ENCODE results near the gene TFAP2C.

The TFAP2C gene

GRCh38 chr20:56628873-56629463, at the start of gene TFAP2C:
Gene TFAP2C (plus strand): TSS chr20:56629306. CDS start chr20:56629545, 239 bp downstream.
- DNase-seq, result peak; percentile 56

DNA sequence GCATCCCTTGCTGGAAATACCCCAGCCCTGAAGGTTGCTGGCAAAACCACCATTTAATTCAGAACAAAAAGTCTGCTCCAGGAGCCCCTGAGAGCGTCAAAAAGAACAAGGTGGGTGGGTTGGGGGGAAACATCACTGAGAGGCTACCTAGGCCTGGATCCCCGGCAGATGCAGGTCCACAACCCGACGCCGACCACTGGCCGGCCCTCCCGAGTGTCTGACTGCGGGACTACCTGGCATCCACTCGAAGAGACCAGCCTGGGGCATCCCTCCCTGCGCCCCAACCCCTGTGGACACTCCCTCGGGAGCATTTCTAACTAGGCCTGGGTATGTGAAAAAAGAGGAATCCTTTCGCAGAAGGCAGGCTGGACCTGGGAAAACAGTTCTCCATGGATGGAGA, 48.9 kb upstream of the TFAP2C start:
- DNase-seq, result no peak

DNA sequence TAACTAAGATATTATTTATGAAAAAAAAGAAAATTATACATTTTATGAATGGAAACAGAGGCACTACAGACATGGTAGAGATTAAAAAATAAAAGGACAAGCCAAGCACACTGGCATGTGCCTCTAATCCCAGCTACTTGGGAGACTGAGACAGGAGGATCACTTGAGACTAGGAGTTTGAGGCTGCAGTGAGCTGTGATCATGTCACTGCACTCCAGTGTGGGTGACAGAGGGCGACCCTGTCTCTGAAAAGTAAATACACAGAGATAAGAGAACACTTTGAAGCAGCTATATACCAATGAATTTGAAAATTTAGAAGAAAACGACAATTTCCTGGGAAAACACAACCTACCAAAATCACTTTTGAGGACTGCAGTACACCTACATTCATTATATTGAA, 47.4 kb upstream of the TFAP2C start:
- DNase-seq, result no peak

DNA sequence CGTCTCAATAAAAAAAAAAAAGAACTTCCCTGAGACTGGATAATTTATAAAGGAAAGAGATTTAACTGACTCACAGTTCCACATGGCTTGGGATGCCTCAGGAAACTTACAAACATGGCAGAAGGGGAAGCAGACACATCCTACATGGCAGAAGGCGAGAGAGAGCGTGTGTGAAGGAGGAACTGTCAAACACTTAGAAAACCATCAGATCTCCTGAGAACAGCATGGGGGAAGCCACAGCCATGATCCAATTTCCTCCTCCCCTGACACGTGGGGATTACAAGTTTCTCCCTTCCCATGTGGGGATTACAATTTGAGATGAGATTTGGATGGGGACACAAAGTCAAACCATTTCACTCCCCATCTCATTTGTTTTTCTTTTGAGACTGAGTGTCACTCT, 46.6 kb upstream of the TFAP2C start:
- no peak for DNase-seq

DNA sequence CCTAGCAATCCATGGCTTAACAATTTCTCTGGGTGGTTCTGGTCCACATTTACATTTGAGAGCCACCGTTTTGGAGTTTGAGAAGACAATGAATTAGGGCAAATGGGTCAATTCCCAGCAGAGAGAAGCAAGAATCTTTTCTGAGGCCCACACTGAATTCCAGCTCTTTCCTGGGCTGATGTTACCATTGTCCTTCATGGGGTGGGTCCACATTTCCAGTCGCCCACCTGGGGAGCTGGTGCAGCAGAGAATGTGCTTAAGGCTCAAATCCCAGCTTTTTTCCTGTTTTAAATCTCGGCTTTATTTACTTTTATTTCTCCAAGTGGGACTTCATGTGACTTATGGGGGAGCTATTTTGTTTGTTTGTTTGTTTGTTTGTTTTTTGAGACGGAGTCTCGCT, 44.2 kb upstream of the TFAP2C start:
- no peak for DNase-seq

DNA sequence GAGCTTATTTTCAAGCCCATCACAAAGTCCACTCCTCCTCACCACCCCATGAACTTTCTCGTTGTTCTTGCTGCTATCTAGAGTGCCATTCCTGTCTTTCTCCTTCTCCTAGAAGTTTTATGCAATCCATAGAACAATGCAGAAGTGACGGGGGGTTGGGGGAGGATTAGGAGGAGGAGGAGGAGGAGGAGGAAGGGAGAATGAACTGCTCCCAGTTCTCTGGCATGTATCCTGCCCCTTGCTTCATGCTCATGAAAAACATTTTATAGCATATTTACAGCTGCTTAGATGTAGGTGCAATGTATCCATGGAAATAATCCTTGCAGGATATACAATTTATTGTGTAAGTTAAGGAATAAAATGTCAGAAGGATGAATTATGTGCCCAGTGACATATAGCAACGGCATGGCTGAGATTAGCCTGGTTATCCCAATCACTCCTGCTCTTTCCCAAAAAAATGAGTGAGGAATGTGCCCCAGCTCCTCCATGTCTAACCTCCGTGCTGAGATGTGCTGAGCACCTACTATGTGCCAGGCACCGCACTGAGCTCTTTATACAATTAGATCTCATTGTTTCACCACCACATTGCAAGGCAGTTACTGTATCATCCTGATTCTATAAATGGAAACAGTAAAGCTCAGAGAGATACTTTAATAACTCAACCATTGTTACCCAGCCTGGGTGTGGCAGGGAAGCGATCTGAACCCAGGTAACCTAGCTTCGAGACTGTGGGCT, 41.6 kb upstream of the TFAP2C start:
- DNase-seq, result no peak

GRCh38 chr20:56588996-56589395, 40.1 kb upstream of the TFAP2C start:
- DNase-seq, result no peak

DNA sequence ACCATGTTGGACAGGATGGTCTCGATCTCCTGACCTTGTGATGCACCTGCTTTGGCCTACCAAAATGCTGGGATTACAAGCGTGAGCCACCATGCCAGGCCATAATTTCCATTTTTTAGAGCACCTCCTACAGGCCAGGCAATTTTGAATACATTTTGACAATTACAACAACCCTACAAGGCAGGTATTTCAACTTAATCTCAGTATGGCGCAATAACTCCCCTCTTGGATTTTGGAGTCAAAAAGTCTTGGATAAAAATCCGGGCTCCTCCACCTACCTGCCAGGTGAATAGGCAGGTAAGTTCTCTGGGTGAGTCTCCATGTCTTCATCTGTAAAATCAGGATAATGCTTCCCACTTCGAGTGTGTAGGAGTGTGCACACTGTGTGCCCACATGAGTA, 39.5 kb upstream of the TFAP2C start:
- DNase-seq, result no peak

GRCh38 chr20:56590888-56591287, 38.2 kb upstream of the TFAP2C start:
- DNase-seq, result no peak

- no peak for DNase-seq
Measured at GRCh38 chr20:56592211-56592610, 36.9 kb upstream of the TFAP2C start.

DNA sequence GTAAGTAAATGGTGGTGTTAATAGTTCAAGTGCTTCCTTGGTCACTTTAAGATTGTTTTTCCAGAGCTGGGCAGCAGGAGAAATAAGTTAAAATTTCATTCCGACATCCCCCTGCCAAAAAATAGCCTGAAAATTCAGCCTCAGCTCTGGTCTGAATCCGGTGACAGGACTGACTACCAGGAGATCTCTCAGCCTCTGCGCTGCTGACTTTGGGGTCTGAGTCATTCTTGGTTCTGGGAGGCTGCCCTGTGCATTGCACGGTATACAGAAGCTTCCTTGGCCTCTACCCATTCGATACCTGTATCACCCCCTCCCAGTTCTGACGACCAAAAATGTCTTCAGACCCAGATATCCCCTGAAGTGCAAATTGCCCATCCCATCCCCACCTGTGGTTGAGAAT, 36.3 kb upstream of the TFAP2C start:
- DNase-seq, result no peak

DNA sequence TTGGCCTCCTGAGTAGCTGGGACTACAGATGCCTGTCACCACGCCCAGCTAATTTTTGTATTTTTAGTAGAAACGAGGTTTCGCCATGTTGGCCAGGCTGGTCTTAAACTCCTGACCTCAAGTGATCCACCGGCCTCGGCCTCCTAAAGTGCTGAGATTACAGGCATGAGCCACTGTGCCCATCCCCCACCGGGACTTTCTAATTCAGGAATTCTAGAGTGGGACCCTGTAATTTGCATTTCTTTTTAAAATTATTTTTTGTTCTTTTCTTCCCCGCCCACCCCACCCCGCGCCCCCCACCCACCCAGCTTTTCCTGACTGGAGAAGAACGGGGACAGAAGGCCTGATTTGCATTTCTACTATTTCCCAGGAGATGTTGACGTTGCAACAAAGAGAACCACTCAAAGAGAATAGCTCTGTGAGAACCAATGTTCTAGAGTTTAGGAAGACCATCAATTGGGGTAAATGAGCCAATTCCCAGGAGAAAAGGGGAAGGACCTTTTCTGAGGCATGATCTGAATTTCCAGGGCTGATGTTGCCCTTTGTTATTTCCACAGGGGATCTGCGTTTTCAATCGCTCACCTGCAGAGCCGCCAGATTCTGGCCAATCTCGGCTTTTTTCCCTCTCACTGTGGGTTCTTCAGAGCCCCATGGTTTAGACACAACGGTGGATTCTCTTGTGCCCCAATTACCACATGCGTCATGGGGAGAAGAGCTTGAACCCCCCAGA, 33.2 kb upstream of the TFAP2C start:
- no peak for DNase-seq

DNA sequence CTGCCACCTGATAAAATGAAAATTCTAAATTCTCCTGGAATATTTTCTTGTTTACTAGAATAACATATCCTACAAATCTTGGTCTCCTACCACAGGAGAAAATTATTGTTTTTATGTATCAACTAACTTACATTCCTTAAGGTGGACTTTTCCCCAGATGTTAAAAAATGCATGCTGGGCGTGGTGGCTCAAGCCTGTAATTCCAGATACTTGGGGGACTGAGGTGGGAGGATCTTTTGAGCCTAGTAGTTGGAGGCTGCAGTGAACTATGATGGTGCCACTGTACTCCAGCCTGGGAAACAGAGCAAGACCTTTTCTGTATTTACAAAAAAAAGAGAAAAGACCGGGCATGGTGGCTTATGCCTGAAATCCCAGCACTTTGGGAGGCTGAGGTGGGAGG, 27.9 kb upstream of the TFAP2C start:
- no peak for DNase-seq

DNA sequence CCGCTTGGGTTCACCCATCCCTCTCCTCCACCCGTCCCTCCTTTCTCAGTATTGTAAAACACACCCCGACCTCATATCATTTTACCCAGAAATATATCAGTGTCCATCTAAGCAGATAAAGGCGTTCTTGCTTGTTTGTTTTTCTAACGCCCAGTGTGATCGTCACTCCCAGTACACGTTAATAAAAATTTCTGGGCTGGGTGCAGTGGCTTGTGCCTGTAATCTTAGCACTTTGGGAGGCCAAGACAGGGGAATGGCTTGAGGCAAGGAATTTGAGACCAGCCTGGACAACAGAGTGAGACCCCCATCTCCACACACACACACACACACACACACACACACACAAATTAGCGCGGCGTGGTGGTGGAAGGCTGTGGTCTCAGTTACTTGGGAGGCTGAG, 24.4 kb upstream of the TFAP2C start:
- no peak for DNase-seq

DNA sequence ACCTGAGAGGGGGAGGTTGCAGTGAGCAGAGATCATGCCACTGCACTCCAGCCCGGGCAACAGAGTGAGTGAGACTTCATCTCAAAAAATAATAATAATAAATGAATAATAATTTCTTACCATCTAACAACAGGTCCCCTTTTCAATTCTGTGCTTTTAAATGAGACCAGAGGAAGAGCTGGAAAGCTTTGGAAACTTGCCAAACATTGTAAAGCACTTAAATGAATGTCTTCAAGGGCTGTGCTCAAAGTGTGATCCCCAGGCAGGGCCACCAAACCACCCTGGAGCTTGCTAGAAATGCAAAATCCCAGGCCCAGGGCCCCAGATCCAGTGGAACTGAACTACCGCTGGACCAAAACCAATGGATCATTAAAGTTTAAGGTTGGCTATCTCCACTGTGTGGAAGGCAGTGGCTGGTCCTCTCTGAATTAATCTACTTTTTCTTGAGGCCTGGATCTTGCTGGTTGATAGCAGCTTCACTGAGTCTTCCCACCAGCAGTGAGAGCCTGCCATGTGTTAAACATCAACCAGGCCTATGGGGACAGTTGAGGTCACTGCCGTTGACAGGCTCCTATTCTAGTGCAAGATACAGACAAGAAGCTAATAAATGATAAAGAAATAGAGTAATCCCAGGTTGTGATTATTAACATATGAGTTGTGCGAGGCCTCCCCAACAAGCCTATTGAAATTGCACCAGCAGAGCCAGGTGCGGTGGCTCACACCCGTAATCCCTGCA, 23.7 kb upstream of the TFAP2C start:
- DNase-seq, result no peak

DNA sequence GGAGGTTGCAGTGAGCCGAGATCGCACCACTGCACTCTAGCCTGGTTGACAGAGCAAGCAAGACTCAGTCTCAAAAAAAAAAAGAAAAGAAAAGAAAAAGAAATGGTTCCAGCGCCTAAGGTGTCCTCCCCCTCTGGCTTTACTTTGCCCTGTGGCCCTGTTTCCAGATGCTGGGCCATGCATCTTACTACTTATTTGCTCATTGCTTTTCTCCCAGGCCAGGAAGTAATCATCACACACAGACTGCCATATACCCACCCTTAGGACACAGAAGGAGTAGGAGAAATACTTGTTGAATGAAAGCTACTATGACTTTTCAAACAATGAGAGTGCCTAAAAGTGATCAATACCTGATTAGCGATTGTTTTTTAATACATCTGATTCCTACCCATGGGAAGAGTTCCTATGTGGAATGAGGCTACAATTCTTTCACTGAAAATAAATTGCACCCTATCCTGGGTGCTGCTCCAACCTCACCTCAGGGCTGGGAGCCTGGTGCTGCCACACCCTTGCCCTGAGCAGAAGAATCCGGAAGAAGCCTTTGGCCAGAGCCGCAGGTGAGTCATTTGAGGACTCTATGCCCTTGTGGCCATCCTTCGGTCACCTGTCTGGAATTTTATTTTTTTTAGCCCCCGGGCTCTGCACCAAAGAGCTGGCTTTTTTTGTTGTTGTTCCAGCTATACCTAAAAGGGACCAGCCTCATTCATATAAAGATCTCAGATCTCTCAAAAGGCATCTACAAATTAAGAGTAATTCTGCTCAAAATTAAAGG, 22.7 kb upstream of the TFAP2C start:
- no peak for DNase-seq

GRCh38 chr20:56607061-56607704, 21.9 kb upstream of the TFAP2C start:
- no peak for DNase-seq

GRCh38 chr20:56608376-56608775, 20.7 kb upstream of the TFAP2C start:
- DNase-seq, result no peak

GRCh38 chr20:56609321-56609720, 19.8 kb upstream of the TFAP2C start:
- no peak for DNase-seq

GRCh38 chr20:56610098-56610497, 19.0 kb upstream of the TFAP2C start:
- DNase-seq, result no peak

DNA sequence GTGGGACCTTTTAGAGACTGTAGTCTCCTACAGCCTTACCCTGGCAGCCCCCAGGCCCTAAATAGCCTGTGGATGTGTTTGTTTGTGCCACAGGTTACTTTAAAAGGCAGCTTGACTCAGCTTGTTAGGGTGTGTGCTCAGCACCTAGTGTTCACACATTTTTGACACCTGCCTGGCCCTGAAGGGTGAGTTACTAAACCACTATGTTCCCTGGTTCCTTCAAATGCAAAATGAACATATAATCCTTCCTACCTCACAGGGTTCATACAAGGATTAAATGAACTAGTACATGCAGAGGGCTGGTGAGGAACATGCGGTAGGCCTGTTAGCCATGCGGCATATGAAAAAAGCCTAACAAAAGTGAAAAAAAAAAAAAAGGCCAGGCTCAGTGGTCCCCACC, 14.9 kb upstream of the TFAP2C start:
- no peak for DNase-seq

GRCh38 chr20:56616716-56617115, 12.4 kb upstream of the TFAP2C start:
- no peak for DNase-seq

Data from NCI-H1105 treated with DMSO at 0.1 percent for 48 hours (cell line).